Motor neuron (in vitro differentiated cells): ENCODE data around the gene DMD. TPM values are rescaled to one million over a fixed set of nuclear protein-coding genes. Genes with fewer than 3 reads are reported as not detected.

Source experiments
- ATAC-seq, 8 experiments: fragments of 200-7000 bp; cut with Tn5 transposase; replicated peaks in 6 of 8; 2 replicates each; pipeline ENCODE4 v1.8.0; 2021; ENCODE audit warnings: mild to moderate bottlenecking in 8 of 8, moderate library complexity in 8 of 8
- H3K27ac ChIP-seq, 2 donors: fragments of 250-450 bp; sonication (Bioruptor Pico); 2 replicates each; pipeline ENCODE4 v1.9.0; 2021; ENCODE audit warnings: antibody characterized with exemption in 2 of 2, mild to moderate bottlenecking in 2 of 2, moderate library complexity in 1 of 2
- H3K4me1 ChIP-seq, 2 donors: fragments of 250-450 bp; sonication (Bioruptor Pico); replicated peaks in 1 of 2; 2 replicates each; pipeline ENCODE4 v1.6.1; 2021; ENCODE audit warnings: antibody characterized with exemption in 2 of 2, mild to moderate bottlenecking in 2 of 2, moderate library complexity in 1 of 2
- H3K4me3 ChIP-seq, 5 donors: fragments of 250-450 bp; sonication (Bioruptor Pico); 2 replicates each; pipeline ENCODE4 v1.9.0; 2021; ENCODE audit warnings: antibody characterized with exemption in 5 of 5, mild to moderate bottlenecking in 5 of 5, moderate library complexity in 4 of 5
- WGBS, 10 experiments: fragments of 450-650 bp; shearing (Covaris generic); methylation state at CpG; one replicate each; pipeline ENCODE4 v1.0.0; 2022; 5-methylcytosine and 5-hydroxymethylcytosine counted together
- in situ Hi-C, 9 experiments: fragments of 400-800 bp; cut with MboI; loops; one replicate each; pipeline ENCODE4 v1.15.0; 2021; ENCODE audit warnings: low sequenced_read_pairs in 9 of 9, low pct_unique_long_range_greater_than_20kb in 2 of 9; ENCODE audit not compliant: unreplicated experiment in 9 of 9
- total RNA-seq, 8 experiments: library from RNA; unstranded; fragments of 300-600 nt; gene quantifications; 2 replicates each; pipeline versions ENCODE4 v1.2.3 to v1.2.4, GENCODE V29; 2022

Gene DMD
- total RNA-seq, 8 experiments from 2014 or later, result 3.9 to 378 (median 10.5) TPM

GRCh38 chrX:31376408-31377022, 1834.8 kb downstream of the DMD start:
- in situ Hi-C loops, result no loop called here
- H3K4me3 ChIP-seq, result no peak overlapping the region
- ATAC-seq, result no peak
- no peak overlapping the region for H3K27ac ChIP-seq
- H3K4me1 ChIP-seq, result no peaks in the 10 kb centered on the region
- WGBS, 10 experiments, result 0 to 33% methylated on average over 1 to 2 of the region's 2 CpGs; no CpG with 5 or more reads in 8 of the 10 experiments

- in situ Hi-C loops, result no loop called here
- WGBS, 10 experiments, result 100% methylated on average over 1 of the region's 4 CpGs; no CpG with 5 or more reads in 9 of the 10 experiments
- Histone ChIP-seq H3K4me1 (no peaks in the 10 kb centered on the region), H3K4me3 (no peak overlapping the region), H3K27ac (no peak overlapping the region)
- ATAC-seq, result no peak
Observed at GRCh38 chrX:31374786-31375185, 1836.6 kb downstream of the DMD start.

GRCh38 chrX:31371956-31372355, 1839.4 kb downstream of the DMD start:
- H3K4me1 ChIP-seq, result no peaks in the 10 kb centered on the region
- no peak overlapping the region for H3K4me3 ChIP-seq
- 0 to 100% (median 44%) methylated on average over 2 to 4 of the region's 5 CpGs; no CpG with 5 or more reads in 5 of the 10 experiments for WGBS, 10 experiments
- H3K27ac ChIP-seq, result no peak overlapping the region
- in situ Hi-C loops, result no loop called here
- no peak for ATAC-seq

GRCh38 chrX:31367816-31368215, 1843.5 kb downstream of the DMD start:
- Histone ChIP-seq H3K4me1 (no peaks in the 10 kb centered on the region), H3K27ac (no peak overlapping the region), H3K4me3 (no peak overlapping the region)
- no peak for ATAC-seq
- in situ Hi-C loops, result no loop called here
- WGBS, 10 experiments, result 42% methylated on average over 3 of the region's 3 CpGs; no CpG with 5 or more reads in 9 of the 10 experiments

- no peaks in the 10 kb centered on the region for H3K4me1 ChIP-seq
- in situ Hi-C loops, result no loop called here
- H3K27ac ChIP-seq, result no peak overlapping the region
- 0 to 100% (median 51%) methylated on average over 1 to 6 of the region's 7 CpGs; no CpG with 5 or more reads in 4 of the 10 experiments for WGBS, 10 experiments
- H3K4me3 ChIP-seq, result no peak overlapping the region
- no peak for ATAC-seq
Observed at GRCh38 chrX:31366041-31366440, 1845.3 kb downstream of the DMD start.

GRCh38 chrX:31356275-31357212, 1854.8 kb downstream of the DMD start:
- Histone ChIP-seq H3K27ac (no peak overlapping the region), H3K4me3 (no peak overlapping the region), H3K4me1 (no peaks in the 10 kb centered on the region)
- peak in 1 of 8 experiments; percentile 51 for ATAC-seq
- in situ Hi-C loops, result no loop called here
- WGBS, 10 experiments, result 33 to 100% (median 65%) methylated on average over 1 to 5 of the region's 5 CpGs; no CpG with 5 or more reads in 2 of the 10 experiments

GRCh38 chrX:31355206-31355955, 1856.0 kb downstream of the DMD start:
- Histone ChIP-seq H3K4me1 (no peaks in the 10 kb centered on the region), H3K4me3 (no peak overlapping the region), H3K27ac (no peak overlapping the region)
- 0 to 100% (median 46%) methylated on average over 1 to 6 of the region's 6 CpGs; no CpG with 5 or more reads in 5 of the 10 experiments for WGBS, 10 experiments
- in situ Hi-C loops, result no loop called here
- ATAC-seq, result no peak

GRCh38 chrX:31353095-31353494, 1858.3 kb downstream of the DMD start:
- H3K4me1 ChIP-seq, result no peaks in the 10 kb centered on the region
- peak in 2 of 8 experiments; percentile 37 to 53 for ATAC-seq
- H3K4me3 ChIP-seq, result no peak overlapping the region
- in situ Hi-C loops, result no loop called here
- 20 to 57% (median 35%) methylated on average over 1 to 3 of the region's 4 CpGs; no CpG with 5 or more reads in 4 of the 10 experiments for WGBS, 10 experiments
- no peak overlapping the region for H3K27ac ChIP-seq

GRCh38 chrX:31350808-31351074, 1860.6 kb downstream of the DMD start:
- Histone ChIP-seq H3K27ac (no peak overlapping the region), H3K4me1 (no peaks in the 10 kb centered on the region), H3K4me3 (no peak overlapping the region)
- WGBS, 10 experiments, result 33 to 100% methylated on average over 1 of the region's 1 CpG; no CpG with 5 or more reads in 8 of the 10 experiments
- no peak for ATAC-seq
- in situ Hi-C loops, result no loop called here

- Histone ChIP-seq H3K4me3 (no peak overlapping the region), H3K4me1 (no peaks in the 10 kb centered on the region), H3K27ac (no peak overlapping the region)
- in situ Hi-C loops, result loop anchor here in 1 of 9 experiments (25.0 kb wide), 1 partner anchor 313 kb away; no protein-coding TSS in a partner anchor
- ATAC-seq, result no peak
- WGBS, 10 experiments, result 72 to 100% (median 93%) methylated on average over 1 to 3 of the region's 4 CpGs; no CpG with 5 or more reads in 7 of the 10 experiments
Observed at GRCh38 chrX:31349515-31349914, 1861.8 kb downstream of the DMD start.

GRCh38 chrX:31340587-31340986, 1870.8 kb downstream of the DMD start:
- Histone ChIP-seq H3K27ac (no peak overlapping the region), H3K4me3 (no peak overlapping the region), H3K4me1 (no peaks in the 10 kb centered on the region)
- WGBS, 10 experiments, result 25 to 90% (median 61%) methylated on average over 1 to 4 of the region's 4 CpGs; no CpG with 5 or more reads in 4 of the 10 experiments
- in situ Hi-C loops, result loop anchor here in 1 of 9 experiments (25.0 kb wide), 1 partner anchor 322 kb away; no protein-coding TSS in a partner anchor
- ATAC-seq, result no peak

GRCh38 chrX:31338991-31339350, 1872.4 kb downstream of the DMD start:
- H3K27ac ChIP-seq, result no peak overlapping the region
- no peak for ATAC-seq
- no peaks in the 10 kb centered on the region for H3K4me1 ChIP-seq
- H3K4me3 ChIP-seq, result no peak overlapping the region
- in situ Hi-C loops, result loop anchor here in 1 of 9 experiments (25.0 kb wide), 1 partner anchor 323 kb away; no protein-coding TSS in a partner anchor
- 0 to 80% (median 57%) methylated on average over 1 to 2 of the region's 2 CpGs; no CpG with 5 or more reads in 6 of the 10 experiments for WGBS, 10 experiments

- no peak overlapping the region for H3K4me3 ChIP-seq
- WGBS, 10 experiments, result 50 to 86% (median 62%) methylated on average over 1 to 2 of the region's 2 CpGs; no CpG with 5 or more reads in 6 of the 10 experiments
- in situ Hi-C loops, result loop anchor here in 1 of 9 experiments (25.0 kb wide), 1 partner anchor 325 kb away; no protein-coding TSS in a partner anchor
Observed at GRCh38 chrX:31337332-31337731, 1874.0 kb downstream of the DMD start.

More at GRCh38 chrX:31337332-31337731, 1874.0 kb downstream of the DMD start:
- ATAC-seq, result no peak
- Histone ChIP-seq H3K27ac (no peak overlapping the region), H3K4me1 (no peaks in the 10 kb centered on the region)
